H9 (cell line): ENCODE results near the gene PIGS. TPM values are rescaled to one million over a fixed set of nuclear protein-coding genes. Genes with fewer than 3 reads are reported as not detected.

Source experiments
- DNase-seq: peaks from one replicate; pipeline ENCODE4 v3.0.0-alpha.2; 2017
- H2AFZ ChIP-seq: one replicate; pipeline ENCODE4 v1.6.1; 2013; ENCODE audit warnings: mild to moderate bottlenecking, low read length, control low read depth, moderate library complexity
- H2AK5ac ChIP-seq: 2 replicates; pipeline ENCODE4 v1.6.1; 2013; ENCODE audit warnings: low read length, control low read depth, mixed read lengths; ENCODE audit not compliant: insufficient read length
- H2BK120ac ChIP-seq: one replicate; pipeline ENCODE4 v1.6.1; 2013; ENCODE audit warnings: low read depth, mild to moderate bottlenecking, low read length, control low read depth, inconsistent platforms; ENCODE audit not compliant: poor library complexity, severe bottlenecking
- H2BK12ac ChIP-seq: 2 replicates; pipeline ENCODE4 v1.6.1; 2013; ENCODE audit warnings: low read length, control low read depth, mixed read lengths, low read depth; ENCODE audit not compliant: insufficient read length
- H2BK15ac ChIP-seq: 2 replicates; pipeline ENCODE4 v1.6.1; 2013; ENCODE audit warnings: low read depth, low read length, control low read depth
- H2BK20ac ChIP-seq: one replicate; pipeline ENCODE4 v1.6.1; 2013; ENCODE audit warnings: low read depth, mild to moderate bottlenecking, low read length, control low read depth, inconsistent platforms; ENCODE audit not compliant: poor library complexity, severe bottlenecking
- H2BK5ac ChIP-seq: 2 replicates; pipeline ENCODE4 v1.6.1; 2013; ENCODE audit warnings: low read length, control low read depth, mixed read lengths; ENCODE audit not compliant: insufficient read length
- H3K14ac ChIP-seq: 2 replicates; pipeline ENCODE4 v1.6.1; 2013; ENCODE audit warnings: low read length, control low read depth; ENCODE audit not compliant: insufficient read depth
- H3K18ac ChIP-seq: 2 replicates; pipeline ENCODE4 v1.6.1; 2013; ENCODE audit warnings: low read depth, mild to moderate bottlenecking, mixed read lengths, low read length, control low read depth; ENCODE audit not compliant: insufficient read length
- H3K23ac ChIP-seq: 2 replicates; pipeline ENCODE4 v1.6.1; 2013; ENCODE audit warnings: low read length, control low read depth, mixed read lengths, low read depth; ENCODE audit not compliant: insufficient read length
- H3K23me2 ChIP-seq: 2 replicates; pipeline ENCODE4 v1.6.1; 2013; ENCODE audit warnings: low read depth, mild to moderate bottlenecking, mixed read lengths, low read length, control low read depth; ENCODE audit not compliant: insufficient read length, poor library complexity, severe bottlenecking
- H3K27ac ChIP-seq: 2 replicates; pipeline ENCODE4 v1.5.1; 2013; ENCODE audit warnings: low read length, control low read depth, mixed read lengths, low read depth; ENCODE audit not compliant: insufficient read length
- H3K27me3 ChIP-seq: 2 replicates; pipeline ENCODE4 v1.6.1; 2013; ENCODE audit warnings: low read length, control low read depth, inconsistent platforms; ENCODE audit not compliant: insufficient read depth
- H3K4ac ChIP-seq: 2 replicates; pipeline ENCODE4 v1.6.1; 2013; ENCODE audit warnings: low read depth, mild to moderate bottlenecking, control low read depth, inconsistent platforms, low read length, moderate library complexity
- H3K4me1 ChIP-seq: 2 replicates; pipeline ENCODE4 v1.6.1; 2013; ENCODE audit warnings: low read length, control low read depth, inconsistent platforms; ENCODE audit not compliant: insufficient read depth
- H3K4me2 ChIP-seq: 2 replicates; pipeline ENCODE4 v1.6.1; 2013; ENCODE audit warnings: low read length, control low read depth, mixed read lengths; ENCODE audit not compliant: insufficient read length, insufficient read depth
- H3K56ac ChIP-seq: 2 replicates; pipeline ENCODE4 v1.6.1; 2013; ENCODE audit warnings: low read depth, mild to moderate bottlenecking, mixed read lengths, low read length, control low read depth; ENCODE audit not compliant: insufficient read length
- H3K79me1 ChIP-seq: 2 replicates; pipeline ENCODE4 v1.6.1; 2013; ENCODE audit warnings: low read depth, mild to moderate bottlenecking, moderate library complexity, low read length, control low read depth, inconsistent platforms; ENCODE audit not compliant: insufficient read depth, poor library complexity, severe bottlenecking
- H3K79me2 ChIP-seq: 2 replicates; pipeline ENCODE4 v1.6.1; 2013; ENCODE audit warnings: low read length, control low read depth, inconsistent platforms; ENCODE audit not compliant: insufficient read depth
- H3K9ac ChIP-seq: 2 replicates; pipeline ENCODE4 v1.6.1; 2013; ENCODE audit warnings: low read length, control low read depth, mixed read lengths; ENCODE audit not compliant: insufficient read length; ENCODE audit errors: extremely low read depth
- H3K9me3 ChIP-seq: one replicate; pipeline ENCODE4 v1.6.1; 2013; ENCODE audit warnings: low read depth, low read length, inconsistent platforms; ENCODE audit not compliant: control insufficient read depth
- H3T11ph ChIP-seq: one replicate; pipeline ENCODE4 v1.6.1; 2013; ENCODE audit warnings: mild to moderate bottlenecking, low read length, control low read depth, inconsistent platforms
- H4K20me1 ChIP-seq: one replicate; pipeline ENCODE4 v1.6.1; 2013; ENCODE audit not compliant: control insufficient read depth, insufficient read length, insufficient read depth
- H4K5ac ChIP-seq: 2 replicates; pipeline ENCODE4 v1.6.1; 2013; ENCODE audit warnings: low read depth, mild to moderate bottlenecking, mixed read lengths, low read length, control low read depth; ENCODE audit not compliant: insufficient read length
- H4K8ac ChIP-seq: replicated peaks from 2 replicates; pipeline ENCODE4 v1.6.1; 2013; ENCODE audit warnings: low read length, control low read depth, mixed read lengths, low read depth; ENCODE audit not compliant: insufficient read length
- H4K91ac ChIP-seq: 2 replicates; pipeline ENCODE4 v1.6.1; 2013; ENCODE audit warnings: low read depth, mild to moderate bottlenecking, moderate library complexity, mixed read lengths, low read length, control low read depth; ENCODE audit not compliant: insufficient read length
- H3K27ac Mint-ChIP-seq, 3 experiments: 2 replicates in 2 of 3; 3 replicates in 1 of 3; pipeline ENCODE4 v1.8.0; 2020 to 2021; ENCODE audit warnings: mixed read lengths in 3 of 3, mild to moderate bottlenecking in 1 of 3, moderate library complexity in 1 of 3
- H3K27me3 Mint-ChIP-seq: 2 replicates; pipeline ENCODE4 v1.8.0; 2021; ENCODE audit warnings: low read depth, mild to moderate bottlenecking, moderate library complexity, mixed read lengths
- H3K36me3 Mint-ChIP-seq, 3 experiments: 2 replicates in 2 of 3; 3 replicates in 1 of 3; pipeline ENCODE4 v1.8.0; 2020 to 2021; ENCODE audit warnings: low read depth in 3 of 3, mixed read lengths in 3 of 3; ENCODE audit not compliant: insufficient read depth in 1 of 3
- H3K4me1 Mint-ChIP-seq, 2 experiments: 2 replicates each; pipeline ENCODE4 v1.8.0; 2020; ENCODE audit warnings: mixed read lengths in 2 of 2
- H3K4me3 Mint-ChIP-seq, 2 experiments: 2 replicates in 1 of 2; 3 replicates in 1 of 2; pipeline ENCODE4 v1.8.0; 2020 to 2021; ENCODE audit warnings: mild to moderate bottlenecking in 2 of 2, mixed read lengths in 2 of 2, moderate library complexity in 1 of 2
- H3K9me3 Mint-ChIP-seq, 2 experiments: 2 replicates in 1 of 2; 3 replicates in 1 of 2; pipeline ENCODE4 v1.8.0; 2020; ENCODE audit warnings: mild to moderate bottlenecking in 2 of 2, mixed read lengths in 2 of 2, moderate library complexity in 1 of 2
- WGBS: extraction: QIAGEN DNeasy Blood & Tissue Kit; methylation state at CpG from one replicate; pipeline ENCODE4 v1.1.7; 2013; ENCODE audit warnings: missing lambda C conversion rate, low lambda C conversion rate, mixed read lengths; ENCODE audit not compliant: insufficient read length; ENCODE audit errors: extremely low coverage; 5-methylcytosine and 5-hydroxymethylcytosine counted together
- total RNA-seq: library from RNA; stranded (reverse); gene quantifications from 2 replicates; pipeline ENCODE4 v1.2.1, GENCODE V29; 2021
- TF ChIP-seq, protein P1 (sequence below): fragments of 200-600 bp; sonication (generic); conservative IDR thresholded peaks from 3 replicates; pipeline ENCODE4 v1.8.0; 2021; ENCODE audit warnings: antibody characterized with exemption, mild to moderate bottlenecking

PIGS gene
- total RNA-seq, 1 experiment from 2014 or later = 45.8 TPM

DNA sequence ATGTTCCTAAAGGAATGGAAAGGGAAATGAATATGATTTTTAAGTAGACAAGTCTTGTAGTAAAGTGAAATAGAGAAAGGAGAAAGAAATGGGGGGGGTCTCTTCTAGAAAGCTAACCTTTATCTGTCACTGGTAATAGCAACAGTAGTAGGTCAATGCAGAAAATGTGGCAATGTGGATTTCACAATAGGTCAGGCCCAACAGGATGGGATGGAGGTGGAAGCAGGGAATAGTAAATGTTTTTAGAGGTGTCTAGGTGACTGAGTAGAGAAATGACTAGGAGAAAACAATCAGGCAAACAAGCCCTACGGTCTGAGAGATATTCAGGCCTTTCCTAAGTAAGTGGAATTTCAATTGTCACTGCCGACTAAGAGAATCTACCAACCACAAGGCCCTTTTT lies 48.7 kb upstream of the PIGS start:
- Histone ChIP-seq H3K9me3 (no peaks in the 10 kb centered on the region), H4K5ac (no peak overlapping the region), H2BK15ac (no peak overlapping the region), H2AK5ac (no peak overlapping the region), H3K23ac (no peak overlapping the region), H3K23me2 (no peaks in the 10 kb centered on the region), H4K8ac (no peak overlapping the region), H3T11ph (no peak overlapping the region), H3K79me1 (no peaks in the 10 kb centered on the region), H3K9ac (no peak overlapping the region), H2BK20ac (no peak overlapping the region), H3K4ac (no peak overlapping the region), H3K4me1 (no peaks in the 10 kb centered on the region), H3K27me3 (no peaks in the 10 kb centered on the region), H3K79me2 (no peaks in the 10 kb centered on the region), H4K20me1 (no peaks in the 10 kb centered on the region), H2AFZ (no peak overlapping the region), H3K14ac (no peak overlapping the region), H3K56ac (no peak overlapping the region), H3K27ac (no peak overlapping the region), H3K4me2 (no peak overlapping the region), H2BK12ac (no peak overlapping the region), H2BK5ac (no peak overlapping the region), H4K91ac (no peak overlapping the region), H2BK120ac (no peak overlapping the region), H3K18ac (no peak overlapping the region)
- no peak overlapping the region for H3K4me3 Mint-ChIP-seq
- no peak overlapping the region for H3K27ac Mint-ChIP-seq
- H3K9me3 Mint-ChIP-seq = no peaks in the 10 kb centered on the region
- WGBS = no CpG with 5 or more reads among the region's 2 CpGs
- TF ChIP-seq, protein P1, sequence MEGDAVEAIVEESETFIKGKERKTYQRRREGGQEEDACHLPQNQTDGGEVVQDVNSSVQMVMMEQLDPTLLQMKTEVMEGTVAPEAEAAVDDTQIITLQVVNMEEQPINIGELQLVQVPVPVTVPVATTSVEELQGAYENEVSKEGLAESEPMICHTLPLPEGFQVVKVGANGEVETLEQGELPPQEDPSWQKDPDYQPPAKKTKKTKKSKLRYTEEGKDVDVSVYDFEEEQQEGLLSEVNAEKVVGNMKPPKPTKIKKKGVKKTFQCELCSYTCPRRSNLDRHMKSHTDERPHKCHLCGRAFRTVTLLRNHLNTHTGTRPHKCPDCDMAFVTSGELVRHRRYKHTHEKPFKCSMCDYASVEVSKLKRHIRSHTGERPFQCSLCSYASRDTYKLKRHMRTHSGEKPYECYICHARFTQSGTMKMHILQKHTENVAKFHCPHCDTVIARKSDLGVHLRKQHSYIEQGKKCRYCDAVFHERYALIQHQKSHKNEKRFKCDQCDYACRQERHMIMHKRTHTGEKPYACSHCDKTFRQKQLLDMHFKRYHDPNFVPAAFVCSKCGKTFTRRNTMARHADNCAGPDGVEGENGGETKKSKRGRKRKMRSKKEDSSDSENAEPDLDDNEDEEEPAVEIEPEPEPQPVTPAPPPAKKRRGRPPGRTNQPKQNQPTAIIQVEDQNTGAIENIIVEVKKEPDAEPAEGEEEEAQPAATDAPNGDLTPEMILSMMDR = no peak
- peaks cover 56 to 97% (median 91%) of the 10 kb centered on the region in 3 experiments; a peak in 6 of 7 replicates for H3K36me3 Mint-ChIP-seq
- DNase-seq = no peak
- H3K4me1 Mint-ChIP-seq = no peaks in the 10 kb centered on the region
- no peaks in the 10 kb centered on the region for H3K27me3 Mint-ChIP-seq
